ENCODE measurements around the gene TSNAXIP1.

DNA sequence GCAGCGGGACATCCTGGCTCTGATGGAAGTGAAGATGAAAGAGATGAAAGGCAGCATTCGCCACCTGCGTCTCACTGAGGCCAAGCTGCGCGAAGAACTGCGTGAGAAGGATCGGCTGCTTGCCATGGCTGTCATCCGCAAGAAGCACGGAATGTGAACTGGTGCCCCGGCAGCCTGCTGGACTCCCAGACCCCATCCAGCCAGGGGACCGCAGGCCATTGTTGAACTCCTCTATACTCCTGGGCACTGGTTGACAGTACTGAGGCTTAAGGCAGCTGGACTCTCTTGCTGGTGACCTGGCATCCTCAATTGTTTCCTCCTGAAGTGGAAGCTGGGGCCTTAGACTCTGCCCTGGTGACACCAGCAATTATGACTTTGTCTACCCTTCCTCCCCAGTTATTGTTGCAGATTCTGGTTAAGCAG lies 36.7 kb downstream of the TSNAXIP1 start:
- TF ChIP-seq, protein P1, sequence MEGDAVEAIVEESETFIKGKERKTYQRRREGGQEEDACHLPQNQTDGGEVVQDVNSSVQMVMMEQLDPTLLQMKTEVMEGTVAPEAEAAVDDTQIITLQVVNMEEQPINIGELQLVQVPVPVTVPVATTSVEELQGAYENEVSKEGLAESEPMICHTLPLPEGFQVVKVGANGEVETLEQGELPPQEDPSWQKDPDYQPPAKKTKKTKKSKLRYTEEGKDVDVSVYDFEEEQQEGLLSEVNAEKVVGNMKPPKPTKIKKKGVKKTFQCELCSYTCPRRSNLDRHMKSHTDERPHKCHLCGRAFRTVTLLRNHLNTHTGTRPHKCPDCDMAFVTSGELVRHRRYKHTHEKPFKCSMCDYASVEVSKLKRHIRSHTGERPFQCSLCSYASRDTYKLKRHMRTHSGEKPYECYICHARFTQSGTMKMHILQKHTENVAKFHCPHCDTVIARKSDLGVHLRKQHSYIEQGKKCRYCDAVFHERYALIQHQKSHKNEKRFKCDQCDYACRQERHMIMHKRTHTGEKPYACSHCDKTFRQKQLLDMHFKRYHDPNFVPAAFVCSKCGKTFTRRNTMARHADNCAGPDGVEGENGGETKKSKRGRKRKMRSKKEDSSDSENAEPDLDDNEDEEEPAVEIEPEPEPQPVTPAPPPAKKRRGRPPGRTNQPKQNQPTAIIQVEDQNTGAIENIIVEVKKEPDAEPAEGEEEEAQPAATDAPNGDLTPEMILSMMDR (IDR thresholded peaks at IDR 0.05), result no peak
- no peak for TF ChIP-seq POLR2A (IDR thresholded peaks at IDR 0.05)
